ENCODE measurements around the gene TRAM2. TPM values are rescaled to one million over a fixed set of nuclear protein-coding genes. Genes with fewer than 3 reads are reported as not detected.

Gene TRAM2
- total and polyA plus RNA-seq, 2 of the 8 experiments (the other 6 are each of a cell fraction or from before 2014, with no cell fraction given), result 9.0 to 21.4 TPM

DNA sequence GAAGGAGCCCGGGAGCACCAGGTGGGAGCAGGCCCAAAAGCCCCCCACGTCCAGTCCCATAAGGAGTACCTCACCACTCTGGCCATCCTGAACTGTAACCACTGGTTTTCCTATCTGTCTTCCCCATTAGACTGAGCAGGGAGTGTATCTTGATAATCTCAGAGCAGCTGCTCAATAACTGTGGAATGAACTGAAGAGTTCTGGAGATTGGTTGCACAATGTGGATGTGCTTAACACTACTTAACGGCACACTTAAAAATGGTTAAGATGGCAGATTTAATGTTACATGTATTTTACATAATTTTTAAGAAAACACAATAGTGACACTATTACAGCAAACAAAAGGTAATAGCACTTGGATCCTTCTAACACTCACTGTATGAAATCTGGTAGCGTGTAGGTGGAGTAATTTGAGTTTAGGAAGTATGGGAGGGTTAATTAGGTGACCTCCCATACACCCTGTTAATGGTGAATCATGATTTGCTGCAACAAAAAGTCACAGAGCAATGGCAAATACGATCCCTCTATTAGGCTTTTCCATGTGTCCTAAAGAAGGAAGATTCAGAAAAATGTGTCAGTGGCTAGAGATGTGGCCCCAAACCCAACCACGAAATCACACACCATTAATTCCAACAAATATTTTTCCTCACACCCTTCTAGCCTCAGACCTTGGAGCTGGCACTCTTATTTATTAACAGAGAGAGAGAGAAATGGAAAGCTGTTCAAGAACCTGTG lies 18.4 kb downstream of the TRAM2 start (continued):
- no peak for TF ChIP-seq SUZ12 (IDR thresholded peaks at IDR 0.05; ENCODE audit: low read length)
- TF ChIP-seq JUN (IDR thresholded peaks at IDR 0.05; ENCODE audit: low read depth, low read length), result no peak
